Stimulated activated CD8-positive, alpha-beta memory T cell treated with anti-CD3 and anti-CD28 coated beads, Interleukin-7, amount 100 ng/mL, for 48 hours (primary cell): ENCODE data around the gene HERC3.
"Not testable (repeated sequence)": the region's sequence is repeated elsewhere in the genome, so short reads cannot be mapped to it uniquely, and the experiment has no call there.

Experiments
- DNase-seq, 2 donors: peaks; one replicate each; pipeline ENCODE4 v3.0.0-alpha.2; 2020; ENCODE audit warnings: low read depth in 1 of 2; ENCODE audit errors: extremely low read depth in 1 of 2

Gene HERC3

GRCh38 chr4:88606832-88607231 is 14.6 kb downstream of the HERC3 start:
- DNase-seq, result no peak

- no peak for DNase-seq
These were observed 17.1 kb downstream of the HERC3 start for GRCh38 chr4:88609387-88609786.

- DNase-seq, result not testable (repeated sequence)
These were observed 17.5 kb downstream of the HERC3 start for GRCh38 chr4:88609794-88610193.

GRCh38 chr4:88610771-88611170 is 18.5 kb downstream of the HERC3 start:
- no peak for DNase-seq

GRCh38 chr4:88613417-88613875 is 21.2 kb downstream of the HERC3 start:
- DNase-seq, result no peak

GRCh38 chr4:88614058-88614457 is 21.8 kb downstream of the HERC3 start:
- no peak for DNase-seq

- no peak for DNase-seq
These were observed 24.2 kb downstream of the HERC3 start for GRCh38 chr4:88616275-88617150.

GRCh38 chr4:88618782-88619485 is 26.7 kb downstream of the HERC3 start:
- no peak for DNase-seq

GRCh38 chr4:88619971-88620370 is 27.7 kb downstream of the HERC3 start:
- DNase-seq, result no peak

- DNase-seq, result no peak
These were observed 29.6 kb downstream of the HERC3 start for GRCh38 chr4:88621763-88622327.

GRCh38 chr4:88623097-88623496 is 30.8 kb downstream of the HERC3 start:
- DNase-seq, result no peak

GRCh38 chr4:88628746-88629145 is 36.5 kb downstream of the HERC3 start:
- no peak for DNase-seq

- no peak for DNase-seq
These were observed 37.5 kb downstream of the HERC3 start for GRCh38 chr4:88629826-88630225.

GRCh38 chr4:88630756-88631155 is 38.5 kb downstream of the HERC3 start:
- DNase-seq, result no peak

- DNase-seq, result no peak
These were observed 51.7 kb downstream of the HERC3 start for GRCh38 chr4:88643932-88644331.

GRCh38 chr4:88645994-88646393 is 53.7 kb downstream of the HERC3 start:
- no peak for DNase-seq

GRCh38 chr4:88646528-88647280 is 54.4 kb downstream of the HERC3 start:
- no peak for DNase-seq

- no peak for DNase-seq
These were observed 57.4 kb downstream of the HERC3 start for GRCh38 chr4:88649716-88650115.

GRCh38 chr4:88653371-88653946 is 61.2 kb downstream of the HERC3 start:
- DNase-seq, result no peak

GRCh38 chr4:88655226-88655625 is 62.9 kb downstream of the HERC3 start:
- no peak for DNase-seq
